ENCODE results near the gene FBXL3.

Gene FBXL3, protein sequence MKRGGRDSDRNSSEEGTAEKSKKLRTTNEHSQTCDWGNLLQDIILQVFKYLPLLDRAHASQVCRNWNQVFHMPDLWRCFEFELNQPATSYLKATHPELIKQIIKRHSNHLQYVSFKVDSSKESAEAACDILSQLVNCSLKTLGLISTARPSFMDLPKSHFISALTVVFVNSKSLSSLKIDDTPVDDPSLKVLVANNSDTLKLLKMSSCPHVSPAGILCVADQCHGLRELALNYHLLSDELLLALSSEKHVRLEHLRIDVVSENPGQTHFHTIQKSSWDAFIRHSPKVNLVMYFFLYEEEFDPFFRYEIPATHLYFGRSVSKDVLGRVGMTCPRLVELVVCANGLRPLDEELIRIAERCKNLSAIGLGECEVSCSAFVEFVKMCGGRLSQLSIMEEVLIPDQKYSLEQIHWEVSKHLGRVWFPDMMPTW

DNA sequence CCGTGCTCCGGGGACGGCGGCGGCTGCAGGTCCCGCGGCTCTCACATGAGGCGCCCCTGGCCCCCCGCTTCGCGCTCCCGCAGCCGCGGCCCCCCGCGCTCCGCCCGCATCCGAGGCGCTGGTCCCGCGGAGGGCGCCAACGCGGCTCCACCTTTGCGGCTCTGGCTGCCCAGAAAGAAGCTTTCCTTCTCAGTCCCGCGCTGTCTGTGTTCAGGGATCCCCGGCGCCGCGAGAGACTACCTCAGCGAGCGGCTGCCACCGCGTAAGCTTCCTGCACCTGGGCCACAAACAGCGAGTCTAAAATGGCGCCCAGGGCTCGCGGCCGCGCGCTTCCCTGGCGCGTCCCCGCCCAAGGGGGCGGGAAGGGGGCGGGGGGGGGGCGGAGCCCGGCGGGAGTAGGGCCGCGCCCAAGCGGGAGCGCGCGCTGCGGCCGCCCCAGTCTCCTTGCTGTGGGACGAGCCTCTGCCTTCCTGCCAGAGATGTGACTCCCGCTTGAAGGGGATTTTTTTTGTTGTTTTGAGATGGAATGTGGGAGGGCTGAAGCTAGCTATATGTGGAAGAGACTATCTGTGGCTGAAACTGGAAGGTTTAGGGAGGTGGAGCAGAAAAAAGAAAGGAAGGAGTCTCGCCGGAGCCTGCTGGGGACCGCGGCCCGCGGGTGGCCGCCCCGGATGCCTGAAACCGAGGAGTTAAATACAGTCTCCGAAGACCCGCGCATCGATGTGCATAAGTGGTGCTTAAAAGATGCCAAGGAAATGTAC, at the start of gene FBXL3:
Gene FBXL3 (minus strand): TSS at position 299 of the 761 bp plus-strand sequence. CDS start 5,299 bp downstream, outside the sequence.
- peak; percentile 85 for DNase-seq

DNA sequence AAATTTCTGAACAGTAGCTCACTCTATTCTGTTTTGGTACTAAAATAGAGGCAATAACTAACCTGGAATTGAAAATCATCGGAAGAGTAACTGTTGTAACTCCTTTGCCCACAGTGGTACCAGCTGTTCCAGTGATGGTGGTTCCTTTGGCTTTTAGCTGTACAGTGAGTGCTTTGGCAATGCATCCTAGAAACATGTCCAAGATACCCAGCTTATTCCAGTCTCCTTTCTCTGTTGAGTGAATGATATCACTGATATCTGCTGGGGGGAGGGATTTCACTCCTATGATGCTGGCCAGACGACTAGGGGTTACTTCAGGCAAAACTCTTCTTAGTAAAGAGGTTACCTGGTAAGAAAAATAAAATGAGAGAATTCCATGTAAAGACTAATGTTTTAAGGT, 40.6 kb upstream of the FBXL3 start:
- DNase-seq = no peak

DNA sequence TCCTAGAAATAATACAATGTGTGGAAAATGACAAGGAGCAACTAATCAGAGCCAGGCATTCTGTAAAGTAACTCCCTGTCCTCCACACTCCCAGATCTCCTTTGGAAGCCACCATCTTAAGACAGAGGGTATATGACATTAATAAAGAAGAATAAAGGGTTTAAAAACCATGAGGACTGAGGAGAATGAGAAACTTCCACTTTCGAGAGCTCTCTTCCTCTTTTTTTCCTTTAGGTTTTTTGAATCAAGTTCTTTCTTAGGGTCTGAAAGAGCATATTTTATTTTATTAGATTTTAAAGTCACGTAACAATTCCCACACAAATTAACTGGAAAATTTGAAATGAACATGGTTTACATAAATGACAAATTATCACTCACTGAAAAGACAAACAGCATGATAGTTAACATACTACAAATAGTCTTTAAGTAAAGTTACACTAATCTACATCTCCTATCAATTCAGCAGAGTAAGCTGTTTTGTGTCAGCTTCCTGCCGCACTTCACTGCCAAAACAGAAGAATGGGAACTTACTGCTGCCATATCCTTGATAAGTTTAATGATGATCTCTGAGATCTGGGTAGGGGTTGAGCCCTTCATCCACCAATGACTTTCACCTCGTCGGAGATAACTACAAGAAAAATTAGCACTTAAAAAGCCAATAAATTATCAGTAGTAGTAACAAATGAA, 38.6 kb upstream of the FBXL3 start:
- DNase-seq = no peak

DNA sequence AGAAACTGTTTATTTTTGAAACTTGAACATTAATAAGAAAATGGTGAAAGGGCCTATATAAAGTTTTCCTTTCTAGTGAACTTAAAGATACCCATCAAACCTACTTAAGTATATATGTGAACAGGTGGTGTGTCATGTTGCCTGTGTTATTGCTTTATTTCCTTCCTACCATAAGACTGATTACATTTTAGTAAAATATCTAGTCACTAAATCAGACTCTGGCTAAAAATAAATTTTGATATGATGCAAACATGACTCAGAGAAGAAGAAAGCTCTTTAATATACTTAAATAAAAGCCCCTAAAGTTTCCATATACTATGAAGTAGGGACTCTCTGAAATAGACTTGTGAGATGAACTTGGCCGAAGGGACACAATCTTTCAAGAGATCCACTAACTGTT, 35.1 kb upstream of the FBXL3 start:
- no peak for DNase-seq

DNA sequence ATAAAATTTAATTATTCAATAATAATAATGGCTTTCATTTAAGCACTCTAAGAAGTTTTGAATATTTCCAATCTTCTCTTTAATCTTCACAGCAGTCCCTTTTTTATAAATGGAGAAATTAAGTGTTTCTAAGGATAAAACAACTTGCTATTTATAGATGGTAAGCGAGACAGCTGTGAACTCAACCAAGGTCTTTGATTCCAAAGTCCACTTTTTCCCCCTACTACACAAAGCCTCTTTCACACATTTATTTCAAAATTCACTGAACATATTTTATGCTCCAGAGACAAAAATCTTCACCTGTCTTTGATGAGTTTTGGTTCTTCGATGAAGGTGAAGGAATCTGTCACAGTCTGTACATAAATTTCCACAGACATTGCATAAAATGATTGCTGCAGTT, 34.4 kb upstream of the FBXL3 start:
- no peak for DNase-seq

DNA sequence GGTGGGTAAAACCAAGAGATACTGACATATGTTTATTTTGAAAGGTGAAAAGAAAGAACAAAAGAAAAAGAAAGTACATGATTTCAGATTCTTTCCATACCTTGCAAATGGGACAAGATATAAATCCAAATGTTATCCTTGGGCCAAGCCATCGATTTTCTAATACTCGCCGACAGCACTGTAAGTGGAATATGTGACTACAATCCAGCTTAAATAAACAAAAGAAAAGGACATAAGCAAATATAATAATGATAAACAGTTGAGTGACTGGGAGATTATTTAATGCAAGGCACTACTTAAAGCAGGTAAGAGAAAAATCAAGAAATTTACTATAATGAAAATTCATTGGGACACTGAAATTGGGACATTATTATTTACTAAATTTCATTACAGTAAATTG, 29.9 kb upstream of the FBXL3 start:
- no peak for DNase-seq

DNA sequence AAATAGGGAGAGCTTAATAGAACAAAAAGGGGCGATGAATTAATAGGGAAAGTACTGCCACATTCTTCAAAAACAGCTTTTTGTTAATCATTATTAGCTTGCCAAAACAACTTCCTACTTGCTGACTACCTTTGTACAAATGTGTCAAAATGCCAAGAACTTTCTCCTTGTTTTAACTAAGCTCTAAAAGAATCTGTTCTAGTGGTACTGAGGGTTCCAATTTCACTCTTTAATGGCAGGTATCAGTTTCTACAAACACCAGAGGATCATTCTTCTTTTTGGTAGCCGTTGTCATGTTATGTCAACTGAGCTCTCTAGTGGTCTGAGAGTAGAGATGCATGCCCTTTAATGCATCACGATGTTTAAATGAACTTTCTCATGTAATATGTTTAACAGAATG, 29.4 kb upstream of the FBXL3 start:
- no peak for DNase-seq

DNA sequence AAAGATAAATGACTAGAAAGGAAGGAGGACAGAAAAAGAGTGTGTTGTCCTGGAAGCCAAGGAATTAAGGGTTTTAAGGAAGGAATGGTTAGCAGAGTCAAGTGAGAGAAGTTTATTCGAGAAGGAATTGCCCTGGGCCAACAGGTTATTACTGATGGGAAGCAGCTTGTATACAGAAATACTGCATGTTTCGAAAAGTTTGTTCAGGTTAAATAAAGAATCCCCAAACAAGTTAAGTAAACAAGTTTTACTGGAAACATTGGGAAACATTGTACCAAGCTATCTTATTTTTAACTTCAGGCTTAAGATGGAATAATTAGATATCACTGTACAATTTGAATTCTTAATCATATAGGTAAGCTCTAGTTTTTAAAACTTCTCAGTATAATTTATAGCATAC, 28.2 kb upstream of the FBXL3 start:
- DNase-seq = no peak

DNA sequence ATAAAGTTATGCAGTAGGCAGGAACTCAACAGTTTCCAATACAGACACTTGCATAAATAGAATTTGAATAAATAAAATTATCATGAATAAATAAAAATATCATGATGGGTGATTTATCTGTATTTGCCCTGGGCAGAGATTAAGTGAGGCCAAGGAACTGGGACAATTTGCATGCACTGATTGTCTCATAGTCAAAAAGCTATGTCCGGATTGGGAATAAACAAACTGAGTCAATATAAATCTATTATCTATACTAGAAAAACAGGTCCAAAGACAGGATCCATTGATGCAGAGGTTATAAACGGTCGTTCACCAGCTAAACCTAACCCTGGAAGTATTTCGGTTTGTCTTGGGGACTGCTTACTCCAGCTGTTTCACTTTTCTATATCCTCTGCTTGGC, 26.2 kb upstream of the FBXL3 start:
- DNase-seq = no peak

DNA sequence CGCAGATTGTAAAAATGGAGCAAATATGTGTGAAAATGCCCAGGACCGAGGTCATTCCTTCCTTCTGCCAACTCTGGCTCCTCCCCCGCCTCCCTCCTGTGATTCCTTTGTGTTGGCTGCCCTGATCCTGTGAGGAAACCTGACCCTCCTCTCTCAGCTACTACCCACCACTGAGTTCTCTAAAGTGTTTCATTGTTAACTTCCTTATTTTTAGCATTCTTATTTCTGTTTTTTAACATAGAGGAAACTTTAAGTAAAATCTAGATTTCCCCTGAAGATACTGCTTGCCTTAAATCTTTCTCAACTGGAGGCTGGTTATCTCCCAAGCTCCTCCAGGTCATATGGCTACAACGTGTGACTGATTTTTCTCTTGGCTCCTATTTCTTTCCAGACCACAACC, 21.7 kb upstream of the FBXL3 start:
- no peak for DNase-seq

DNA sequence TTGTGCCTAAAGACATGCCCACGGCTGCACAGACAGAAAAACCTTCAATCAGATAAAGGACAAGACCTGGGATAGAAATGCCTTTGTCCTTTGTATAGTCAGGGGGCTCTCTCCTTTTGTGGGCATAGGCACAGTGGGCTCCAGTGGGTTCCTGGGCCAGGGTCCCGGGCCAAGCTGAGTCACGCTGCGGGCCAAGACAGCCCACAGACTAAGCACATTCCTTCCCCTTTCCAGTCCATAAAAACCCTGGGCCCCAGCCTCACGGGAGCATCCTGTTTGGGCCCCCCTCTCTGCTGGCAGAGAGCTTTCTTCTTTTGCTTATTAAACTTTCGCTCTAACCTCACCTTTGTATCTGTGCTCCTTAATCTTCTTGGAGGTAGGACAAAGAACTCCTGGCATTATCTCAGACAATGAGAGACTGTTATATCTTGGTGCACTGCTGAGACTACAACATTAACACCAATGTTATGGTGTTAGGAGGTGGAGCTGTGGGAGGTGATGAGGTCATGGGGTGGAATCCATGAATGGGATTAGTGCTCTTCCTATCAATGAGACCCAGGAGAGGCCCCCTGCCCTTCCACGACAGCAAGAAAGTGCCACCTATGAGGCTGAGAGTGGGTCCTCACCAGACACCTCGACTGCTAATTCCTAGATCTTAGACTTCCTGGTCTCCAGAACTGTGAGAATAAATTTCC, 20.8 kb upstream of the FBXL3 start:
- no peak for DNase-seq

DNA sequence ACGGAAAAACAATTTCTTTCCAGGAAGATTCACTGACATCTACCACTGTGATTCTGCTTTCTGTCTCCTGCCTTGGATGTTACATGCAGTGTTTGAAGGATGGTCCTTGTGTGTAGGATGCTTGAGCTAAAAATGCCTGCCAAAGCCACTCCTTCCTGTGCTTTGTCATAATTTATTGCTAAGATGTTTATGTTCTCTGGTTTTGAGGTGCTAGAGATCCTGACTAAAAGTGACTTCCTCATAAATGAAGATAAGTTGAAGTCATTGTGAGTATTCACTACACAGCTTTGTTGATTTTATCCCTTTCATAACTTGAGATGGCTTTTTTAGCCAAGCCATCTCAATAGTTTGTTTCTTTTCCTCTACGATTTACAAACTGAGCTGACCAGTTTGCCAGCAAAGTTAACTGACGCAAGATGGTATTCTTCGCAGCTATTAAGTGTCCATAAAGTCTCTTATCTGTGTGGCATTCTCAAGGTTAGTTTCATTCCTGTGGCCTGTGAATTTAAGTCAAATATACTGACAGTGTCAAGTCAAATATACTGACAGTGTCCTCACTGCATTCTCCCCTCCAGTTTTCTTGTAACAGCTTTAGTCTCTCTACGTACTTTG, 15.7 kb upstream of the FBXL3 start:
- DNase-seq = no peak

DNA sequence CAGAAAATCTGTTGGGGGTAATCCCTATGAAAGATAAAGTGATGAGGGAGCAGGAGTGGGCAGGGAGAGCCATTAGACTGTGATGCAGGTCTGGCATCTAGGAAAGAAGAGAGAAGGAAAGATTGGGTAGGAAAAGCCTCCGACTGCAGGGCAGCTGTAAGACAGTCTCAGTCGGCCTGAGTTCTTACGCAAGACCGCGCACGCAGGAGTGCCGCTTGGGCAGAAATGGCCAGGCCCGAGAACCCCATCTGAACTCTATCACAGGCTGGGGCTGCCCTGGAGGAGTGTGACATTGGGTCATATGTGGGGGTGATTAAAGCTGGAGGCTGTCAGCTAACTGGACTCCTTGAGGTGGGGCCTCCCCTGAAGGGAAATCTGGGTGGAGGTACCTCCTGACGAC, 13.9 kb upstream of the FBXL3 start:
- no peak for DNase-seq

DNA sequence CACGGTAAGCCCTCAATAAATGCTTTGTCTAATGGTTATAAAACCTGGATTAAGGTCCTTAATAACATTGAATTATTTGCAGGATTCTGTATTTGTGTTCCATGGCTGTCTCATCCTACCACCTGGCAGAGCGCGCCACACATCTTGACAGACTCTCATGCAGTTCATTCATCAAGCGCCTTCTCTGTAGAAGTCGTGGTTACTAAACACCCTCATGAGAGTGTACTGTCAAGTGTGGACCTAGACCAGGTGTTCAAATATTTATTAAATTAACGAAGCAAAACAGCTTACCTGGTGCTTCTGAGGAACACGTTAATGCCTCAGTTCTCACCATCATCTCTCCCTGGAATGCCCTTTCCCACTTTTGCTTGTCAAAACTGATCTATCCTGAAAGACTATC, 13.1 kb upstream of the FBXL3 start:
- no peak for DNase-seq

DNA sequence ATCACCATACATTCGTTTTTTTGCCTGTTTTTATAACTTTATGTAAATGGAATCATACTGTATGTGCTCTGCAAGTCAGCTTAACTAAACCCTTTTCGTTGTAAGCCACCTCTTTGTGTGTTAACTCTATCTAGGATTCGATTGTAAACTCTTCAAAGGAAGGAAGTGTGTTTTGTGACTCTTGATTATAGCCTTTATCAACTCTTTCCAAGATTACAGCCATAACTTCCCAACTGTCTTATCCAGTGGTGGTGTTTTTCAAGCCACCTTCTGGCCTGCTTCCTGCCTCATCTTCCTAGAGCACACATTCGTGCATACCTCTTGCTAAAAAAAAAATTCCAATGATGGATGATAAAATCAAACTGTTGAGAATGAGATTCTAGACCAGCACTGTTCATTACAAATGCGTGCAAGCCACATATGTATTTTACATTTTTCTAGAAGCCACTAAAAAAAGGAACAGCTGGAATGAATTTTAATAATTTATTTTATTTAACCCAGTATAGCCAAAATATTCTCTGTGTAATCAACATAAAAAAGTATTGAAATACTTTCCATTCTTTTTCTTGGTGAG, 12.0 kb upstream of the FBXL3 start:
- no peak for DNase-seq

DNA sequence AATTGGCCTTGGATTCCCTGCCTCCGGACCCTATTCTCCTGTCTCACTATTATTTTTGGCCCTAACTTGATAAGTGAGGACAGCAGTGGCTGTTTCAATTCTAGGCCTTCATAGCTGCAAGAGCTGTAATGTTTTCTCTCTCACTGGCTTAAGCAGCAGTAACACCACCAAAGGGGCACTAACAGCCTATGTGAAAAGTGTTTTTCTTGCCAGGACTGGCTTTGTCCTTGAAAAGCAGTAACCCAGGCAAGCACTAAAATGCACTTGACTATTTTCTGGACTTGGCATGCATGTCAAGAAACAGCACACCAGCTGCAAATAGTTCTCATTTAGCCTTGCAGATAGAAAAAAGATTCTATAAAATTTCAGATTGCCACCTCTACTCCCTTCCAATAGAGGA, 9.3 kb upstream of the FBXL3 start:
- no peak for DNase-seq

DNA sequence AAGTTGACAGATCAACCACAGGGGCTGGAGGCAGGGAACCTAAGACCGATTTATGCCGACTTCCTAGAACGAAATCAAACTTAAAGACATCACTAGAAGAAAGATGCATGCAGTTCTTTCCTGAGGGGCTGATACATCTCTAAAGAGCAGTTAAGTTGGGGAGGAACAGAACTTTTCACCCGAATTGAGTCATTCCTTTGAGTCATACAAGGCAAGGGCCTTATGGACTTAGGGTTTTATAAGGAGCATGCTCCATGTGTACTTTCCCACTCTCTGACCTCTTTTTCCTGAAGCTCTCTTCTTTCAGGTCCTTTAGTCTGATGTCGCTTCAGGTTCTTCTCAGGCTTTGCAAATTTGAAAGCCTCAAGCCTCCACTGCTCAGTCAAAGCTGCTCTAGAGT, 7.9 kb upstream of the FBXL3 start:
- no peak for DNase-seq

DNA sequence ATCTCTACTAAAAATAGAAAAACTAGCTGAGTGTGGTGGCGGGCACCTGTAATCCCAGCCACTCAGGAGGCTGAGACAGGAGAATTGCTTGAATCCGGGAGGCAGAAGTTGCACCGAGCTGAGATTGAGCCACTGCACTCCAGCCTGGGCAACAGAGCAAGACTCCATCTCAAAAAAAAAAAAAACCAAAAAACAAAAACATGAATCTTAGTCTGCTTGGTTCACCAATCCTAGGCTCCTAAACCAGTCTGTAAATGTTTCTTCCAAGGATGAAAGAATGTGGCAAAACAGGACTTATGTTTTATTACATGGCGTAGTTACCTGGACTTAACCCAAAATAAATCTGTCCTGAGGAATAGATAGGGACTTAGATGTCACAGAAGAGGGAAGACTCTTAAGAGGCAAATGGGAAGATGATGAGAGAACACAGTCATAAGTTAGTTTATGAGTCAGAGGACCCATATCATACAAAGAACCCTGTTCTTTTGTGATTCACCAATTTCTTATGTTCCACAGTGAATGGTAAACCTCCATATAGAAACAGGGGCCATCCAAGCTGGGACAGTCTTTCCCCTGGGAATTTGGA, 6.9 kb upstream of the FBXL3 start:
- no peak for DNase-seq

DNA sequence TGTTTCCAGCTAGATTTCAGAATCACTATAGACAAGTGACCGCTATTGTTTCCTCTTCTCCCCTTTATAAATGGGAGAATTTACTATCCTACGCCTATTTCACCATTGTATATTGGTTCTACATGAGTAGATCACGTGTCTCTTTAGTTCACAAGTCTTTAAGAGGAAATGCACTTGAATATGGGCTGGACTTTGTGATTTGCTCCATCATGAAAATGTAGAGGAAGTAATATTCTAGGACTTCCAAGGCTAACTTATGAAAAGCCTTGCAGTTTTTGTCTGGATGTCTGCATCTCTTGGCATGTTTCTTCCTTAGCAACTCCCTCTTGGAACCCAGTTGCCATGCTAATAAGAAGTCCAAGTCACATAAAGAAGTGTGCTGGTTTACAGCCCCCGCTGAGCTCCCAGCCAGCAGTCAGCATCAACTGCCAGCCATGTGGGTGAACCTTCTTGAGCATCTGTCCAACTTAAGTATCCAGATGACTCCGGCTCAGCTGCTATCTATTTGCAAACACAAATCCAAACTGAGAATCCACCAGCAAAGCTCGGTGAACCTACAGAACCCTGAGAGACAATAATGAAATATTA, 4.8 kb upstream of the FBXL3 start:
- DNase-seq = no peak

DNA sequence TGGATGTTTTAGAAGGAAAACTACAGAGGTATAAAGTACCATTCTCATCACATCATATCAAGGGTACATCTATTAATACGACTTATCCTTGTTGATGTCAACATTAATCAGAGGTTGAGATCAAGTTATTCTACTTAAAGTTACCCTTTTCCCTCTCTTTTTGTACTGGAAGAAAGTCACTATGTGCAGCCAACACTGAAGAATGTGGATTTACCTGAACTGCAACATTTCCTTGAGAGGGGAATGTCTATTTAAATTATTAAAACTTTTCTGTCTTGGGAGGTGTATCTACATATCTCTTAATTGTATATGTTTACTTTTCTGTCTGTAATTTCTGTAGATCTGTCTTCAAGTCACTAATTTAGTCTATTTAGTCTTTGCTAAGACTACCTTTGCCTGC, 2.5 kb upstream of the FBXL3 start:
- DNase-seq = no peak

DNA sequence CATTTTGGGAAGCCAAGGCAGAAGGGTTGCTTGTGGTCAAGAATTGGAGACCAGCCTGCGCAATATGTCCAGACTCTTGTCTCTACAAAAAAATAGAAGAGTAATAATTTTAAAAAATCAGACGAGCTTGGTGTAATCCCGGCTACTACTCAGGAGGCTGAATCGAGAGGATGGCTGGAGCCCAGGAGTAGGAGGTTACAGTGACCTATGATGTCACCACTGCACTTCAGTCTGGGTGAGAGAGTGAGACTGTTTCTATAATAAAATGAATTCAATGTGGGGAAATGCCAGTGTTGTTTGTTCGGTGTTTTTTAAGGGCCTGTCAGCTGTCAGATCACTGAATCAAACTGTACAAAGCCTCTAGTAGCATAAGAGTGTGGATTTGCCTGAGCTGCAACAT, 1.2 kb upstream of the FBXL3 start:
- no peak for DNase-seq

Data from CD4-positive, alpha-beta T cell treated with Interferon gamma for 1 hour (primary cell).